K562 (cell line): Measurements from ENCODE around the gene NIPBL. TPM values are rescaled to one million over a fixed set of nuclear protein-coding genes. Genes with fewer than 3 reads are reported as not detected.
"Not testable (repeated sequence)": the region's sequence is repeated elsewhere in the genome, so short reads cannot be mapped to it uniquely, and the experiment has no call there.

Source experiments
- ATAC-seq: fragments of 200-7000 bp; cut with Tn5 transposase; 3 replicates; pipeline ENCODE4 v1.9.1; 2020; ENCODE audit warnings: moderate library complexity
- BruUV-seq: library from RNA; stranded (reverse); fragments of 400-500 nt; replicated peaks from 2 replicates; lab custom pipeline; 2021; lab: Mats Ljungman, UMichigan
- CTCF ChIA-PET: fragments of 300-600 bp; formaldehyde crosslinking; extraction: SDS; loops from one replicate; lab custom pipeline; 2021; ENCODE audit warnings: low intra/inter-chr PET ratio; lab: Yijun Ruan, JAX
- POLR2A ChIA-PET: fragments of 300-600, 350-650 bp; sonication (Branson Sonifier 250); formaldehyde crosslinking; extraction: SDS; loops from one replicate; lab custom pipeline; 2021; ENCODE audit warnings: antibody characterized with exemption, inconsistent platforms; lab: Yijun Ruan, JAX
- DNase-seq, 4 experiments: peaks; one replicate each; pipeline versions ENCODE4 v3.0.0 to v3.0.0-alpha.2; 2011 to 2018; ENCODE audit warnings: low spot score in 3 of 4, mixed read lengths in 3 of 4; ENCODE audit errors: extremely low read depth in 1 of 4
- FAIRE-seq: peaks from 2 replicates; lab custom pipeline; 2011; peaks lifted over from hg19 to GRCh38; lab: Jason Lieb, UNC
- H2AFZ ChIP-seq: 2 replicates; pipeline ENCODE4 v1.6.0; 2011; ENCODE audit warnings: low read depth, low read length, control low read depth, inconsistent platforms
- H3K27ac ChIP-seq: fragments of 200-600 bp; 3 replicates; pipeline ENCODE4 v1.8.0; 2011; ENCODE audit warnings: low read depth, mild to moderate bottlenecking, control low read depth, inconsistent platforms, low read length, moderate library complexity, mixed read lengths; ENCODE audit errors: extremely low read depth
- H3K27me3 ChIP-seq, 2 experiments: fragments of 300-600 bp in 1 of 2; 2 replicates in 1 of 2; 3 replicates in 1 of 2; pipeline versions ENCODE4 v1.6.0 to v1.8.0; 2011; ENCODE audit warnings: inconsistent platforms in 2 of 2, low read length in 2 of 2, mild to moderate bottlenecking in 1 of 2, mixed read lengths in 1 of 2, moderate library complexity in 1 of 2; ENCODE audit not compliant: control insufficient read depth in 2 of 2, insufficient read depth in 2 of 2
- H3K36me3 ChIP-seq: fragments of 300-600 bp; 3 replicates; pipeline ENCODE4 v1.8.0; 2011; ENCODE audit warnings: mild to moderate bottlenecking, low read length, inconsistent platforms; ENCODE audit not compliant: control insufficient read depth, insufficient read depth
- H3K4me1 ChIP-seq, 2 experiments: fragments of 200-600 bp in 1 of 2; replicated peaks in 1 of 2; 2 replicates in 1 of 2; 3 replicates in 1 of 2; pipeline versions ENCODE4 v1.5.1 to v1.8.0; 2011; ENCODE audit warnings: inconsistent platforms in 2 of 2, low read length in 2 of 2, mild to moderate bottlenecking in 1 of 2, mixed read lengths in 1 of 2, moderate library complexity in 1 of 2; ENCODE audit not compliant: control insufficient read depth in 2 of 2, insufficient read depth in 2 of 2
- H3K4me2 ChIP-seq: 2 replicates; pipeline ENCODE4 v1.6.1; 2011; ENCODE audit warnings: low read length, control low read depth, inconsistent platforms, mixed read lengths; ENCODE audit not compliant: insufficient read depth
- H3K4me3 ChIP-seq: fragments of 200-600 bp; sonication (generic), shearing (Covaris generic); 2 replicates; pipeline ENCODE4 v1.5.1; 2016; ENCODE audit warnings: control low read depth, inconsistent platforms
- H3K79me2 ChIP-seq: fragments of 200-600 bp; 3 replicates; pipeline ENCODE4 v1.8.0; 2011; ENCODE audit warnings: low read length, inconsistent platforms; ENCODE audit not compliant: control insufficient read depth, insufficient read depth
- H3K9ac ChIP-seq, 2 experiments: 2 replicates each; pipeline versions ENCODE4 v1.6.0 to v1.6.1; 2011; ENCODE audit warnings: low read depth in 2 of 2, low read length in 2 of 2, control low read depth in 1 of 2, inconsistent platforms in 1 of 2, mild to moderate bottlenecking in 1 of 2, mixed read lengths in 1 of 2; ENCODE audit not compliant: insufficient read depth in 1 of 2
- H3K9me1 ChIP-seq: one replicate; pipeline ENCODE4 v1.6.0; 2011; ENCODE audit warnings: inconsistent platforms, mild to moderate bottlenecking, low read length, moderate library complexity; ENCODE audit not compliant: control insufficient read depth, insufficient read depth
- H3K9me3 ChIP-seq: replicated peaks from 2 replicates; pipeline ENCODE4 v1.5.1; 2011; ENCODE audit warnings: low read depth, low read length, inconsistent platforms; ENCODE audit not compliant: control insufficient read depth, insufficient read depth
- H4K20me1 ChIP-seq: replicated peaks from 2 replicates; pipeline ENCODE4 v1.6.1; 2011; ENCODE audit warnings: low read length, inconsistent platforms, mixed read lengths; ENCODE audit not compliant: control insufficient read depth, insufficient read depth
- ADNP ChIP-seq: fragments of 200-800 bp; sonication (Bioruptor generic); IDR thresholded peaks from 2 replicates; pipeline ENCODE4 v1.6.1; 2016; ENCODE audit warnings: missing genetic modification characterization, missing compliant biosample characterization
- KDM2B ChIP-seq: fragments of 250-450 bp; sonication (Bioruptor Pico); IDR thresholded peaks from 2 replicates; pipeline ENCODE4 v1.8.0; 2021; ENCODE audit warnings: mild to moderate bottlenecking, moderate library complexity
- ZNF146 ChIP-seq: IDR thresholded peaks from one replicate; pipeline ENCODE4 v1.6.1; 2018; ENCODE audit warnings: missing compliant biosample characterization; ENCODE audit not compliant: unreplicated experiment
- ZNF785 ChIP-seq: fragments of 250-450 bp; sonication (Bioruptor Pico); IDR thresholded peaks from 2 replicates; pipeline ENCODE4 v1.4.0; 2020; ENCODE audit warnings: mild to moderate bottlenecking
- WGBS: fragments of 100-300 bp; shearing (Covaris generic); methylation state at CpG from one replicate; pipeline ENCODE4 v1.1.6; 2016; ENCODE audit warnings: low coverage, mixed read lengths; ENCODE audit not compliant: insufficient coverage; ENCODE audit errors: missing lambda C conversion rate; 5-methylcytosine and 5-hydroxymethylcytosine counted together
- in situ Hi-C: fragments of 300-500 bp; cut with MboI; formaldehyde crosslinking; loops from 4 replicates; pipeline ENCODE4 v1.15.0; 2018; ENCODE audit warnings: inconsistent platforms, mixed read lengths
- intact Hi-C: fragments of 100-400 bp; cut with micrococcal nuclease; formaldehyde crosslinking; loops from 2 replicates; pipeline ENCODE4 v1.14.2; 2022
- polyA plus RNA-seq, 8 experiments: library from polyadenylated mRNA; depleted of rRNA in 4 of 8; stranded (reverse) in 5 of 8; unstranded in 3 of 8; fragments of >200 nt; fragmentation: Nextera tagmentation in 2 of 8; fragmentation: Illumina TruSeq in 1 of 8; extraction: Ambion mirVana in 2 of 8; extraction: Trizol in 1 of 8; gene quantifications; 2 replicates each; pipeline versions ENCODE4 v1.2.1 to v1.2.3, GENCODE V29; 2011 to 2014; ENCODE audit warnings: inconsistent platforms in 1 of 8, missing spikeins in 1 of 8
- total RNA-seq, 7 experiments: library from RNA; depleted of rRNA in 6 of 7; stranded (reverse); fragments of >200 nt in 6 of 7; fragmentation: Illumina TruSeq in 2 of 7; extraction: Trizol in 2 of 7; gene quantifications; 2 replicates each; pipeline versions ENCODE4 v1.2.1 to v1.2.3, GENCODE V29; 2011 to 2021; ENCODE audit warnings: low replicate concordance in 1 of 7

Gene NIPBL
- total and polyA plus RNA-seq, 9 of the 15 experiments (the other 6 are each of a cell fraction or from before 2014, with no cell fraction given) = 12.9 to 56.7 (median 38.9) TPM

DNA sequence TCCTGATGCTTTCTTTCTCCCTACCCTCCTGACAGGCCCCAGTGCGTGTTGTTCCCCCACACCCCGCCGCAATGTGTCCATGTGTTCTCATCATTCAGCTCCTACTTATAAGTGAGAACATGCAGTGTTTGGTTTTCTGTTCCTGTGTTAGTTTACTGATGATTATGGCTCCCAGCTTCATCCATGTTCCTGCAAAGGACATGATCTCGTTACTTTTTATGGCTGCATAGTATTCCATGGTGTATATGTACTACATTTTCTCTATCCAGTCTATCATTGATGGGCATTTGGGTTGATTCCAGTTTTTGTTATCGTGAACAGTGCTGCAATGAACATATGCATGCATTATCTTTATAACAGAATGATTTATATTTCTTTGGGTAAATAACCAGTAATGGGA, 222.7 kb downstream of the NIPBL start:
- intact Hi-C loops, H3K4me2 ChIP-seq, H3K79me2 ChIP-seq, BruUV-seq, POLR2A ChIA-PET, DNase-seq, H4K20me1 ChIP-seq, H3K27ac ChIP-seq, H3K27me3 ChIP-seq, H3K4me1 ChIP-seq, in situ Hi-C loops, FAIRE-seq, CTCF ChIA-PET, H3K36me3 ChIP-seq, H3K9me3 ChIP-seq, H2AFZ ChIP-seq, H3K9ac ChIP-seq, H3K9me1 ChIP-seq, ATAC-seq, H3K4me3 ChIP-seq: not testable (repeated sequence)
- peak; percentile 71 for TF ChIP-seq ZNF146 (CRISPR knock-in tag)
- 4% methylated on average over 5 of the region's 5 CpGs for WGBS

DNA sequence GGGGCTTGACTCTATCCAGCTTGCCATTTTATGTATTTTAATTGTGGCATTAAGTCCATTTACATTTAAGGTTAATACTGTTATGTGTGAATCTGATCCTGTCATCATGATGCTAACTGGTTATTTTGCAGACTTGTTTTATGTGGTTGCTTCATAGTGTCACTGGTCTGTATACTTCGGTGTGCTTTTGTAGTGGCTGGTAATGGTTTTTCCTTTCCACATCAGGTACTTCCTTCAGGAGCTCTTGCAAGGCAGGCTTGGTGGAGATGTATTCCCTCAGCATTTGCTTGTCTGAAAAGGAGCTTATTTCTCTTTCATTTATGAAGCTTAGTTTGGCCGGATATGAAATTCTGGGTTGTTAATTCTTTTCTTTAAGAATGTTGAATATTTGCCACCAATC, 226.7 kb downstream of the NIPBL start:
- BruUV-seq = no TSS peak
- H3K27me3 ChIP-seq = no peaks in the 10 kb centered on the region
- H3K4me1 ChIP-seq = no peaks in the 10 kb centered on the region
- H3K4me2 ChIP-seq = no peak overlapping the region
- no peak overlapping the region for H3K27ac ChIP-seq
- WGBS = 0% methylated on average over 2 of the region's 2 CpGs
- ChIA-PET CTCF (no interaction called here), POLR2A (interaction anchor here (0.7 kb wide), 1 partner anchor 13 kb away, joined by 3 read pairs; no protein-coding TSS in a partner anchor)
- no peak for FAIRE-seq
- H2AFZ ChIP-seq = no peak overlapping the region
- no peak for DNase-seq
- ATAC-seq = no peak
- H3K4me3 ChIP-seq = no peak overlapping the region
- no peaks in the 10 kb centered on the region for H3K36me3 ChIP-seq
- intact Hi-C loops (no loop called here), in situ Hi-C loops (no loop called here)
- H3K9me1 ChIP-seq = no peaks in the 10 kb centered on the region
- H4K20me1 ChIP-seq = no peaks in the 10 kb centered on the region
- H3K9me3 ChIP-seq = no peaks in the 10 kb centered on the region
- H3K79me2 ChIP-seq = no peaks in the 10 kb centered on the region
- no peak overlapping the region for H3K9ac ChIP-seq
- no peak for TF ChIP-seq KDM2B (CRISPR knock-in tag)
- TF ChIP-seq ADNP = no peak
- no peak for TF ChIP-seq ZNF785 (CRISPR knock-in tag)
- TF ChIP-seq, all 486 proteins: peak for 0
